HG03025 (cell line): Measurements from ENCODE around the gene AP2A1.

Source experiments
- ATAC-seq: cut with Tn5 transposase; IDR thresholded peaks from one replicate; pipeline ENCODE4 v1.9.1; 2021; ENCODE audit warnings: mild to moderate bottlenecking, moderate library complexity; ENCODE audit not compliant: unreplicated experiment, low FRiP score

Gene AP2A1

DNA sequence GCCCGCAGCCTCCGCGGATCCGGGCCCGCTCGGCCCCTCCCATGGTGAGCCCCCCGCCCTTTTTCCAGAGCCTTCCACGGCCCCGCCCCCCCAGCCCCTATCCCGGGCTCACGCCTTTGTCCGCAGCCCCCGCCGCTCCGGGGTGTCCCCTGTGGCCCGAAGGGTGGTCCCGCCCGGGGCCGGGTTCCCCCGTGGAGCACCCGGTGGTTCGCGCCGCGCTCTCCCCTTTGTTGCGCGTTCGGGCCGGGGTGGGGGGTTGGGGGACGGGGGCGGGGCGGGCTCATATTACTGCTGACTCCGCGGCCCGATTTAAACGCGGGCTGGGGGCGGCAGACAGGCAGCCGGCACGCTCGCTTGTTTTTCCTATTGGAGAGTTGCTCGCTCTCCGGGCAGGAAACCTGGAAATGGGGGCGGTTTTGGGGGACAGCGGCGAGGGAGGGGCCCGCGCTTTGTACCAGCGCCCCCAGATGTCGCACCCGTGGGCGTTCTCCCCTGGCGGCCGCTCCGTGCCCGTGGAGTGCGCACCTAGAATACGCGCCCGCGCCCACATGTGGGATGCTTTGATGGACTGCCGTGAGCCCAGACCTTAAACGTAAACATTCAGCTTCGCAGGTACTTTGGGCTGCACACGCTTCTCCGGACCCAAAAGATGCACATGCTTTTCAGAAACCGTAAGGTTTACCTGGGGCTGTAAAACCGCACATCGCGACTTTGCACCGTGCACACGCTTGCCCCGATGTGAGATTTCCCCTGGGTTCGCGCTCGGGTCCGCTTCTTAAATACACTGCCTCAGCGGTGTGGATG is 84.9 kb downstream of the AP2A1 start:
- no peak for ATAC-seq

DNA sequence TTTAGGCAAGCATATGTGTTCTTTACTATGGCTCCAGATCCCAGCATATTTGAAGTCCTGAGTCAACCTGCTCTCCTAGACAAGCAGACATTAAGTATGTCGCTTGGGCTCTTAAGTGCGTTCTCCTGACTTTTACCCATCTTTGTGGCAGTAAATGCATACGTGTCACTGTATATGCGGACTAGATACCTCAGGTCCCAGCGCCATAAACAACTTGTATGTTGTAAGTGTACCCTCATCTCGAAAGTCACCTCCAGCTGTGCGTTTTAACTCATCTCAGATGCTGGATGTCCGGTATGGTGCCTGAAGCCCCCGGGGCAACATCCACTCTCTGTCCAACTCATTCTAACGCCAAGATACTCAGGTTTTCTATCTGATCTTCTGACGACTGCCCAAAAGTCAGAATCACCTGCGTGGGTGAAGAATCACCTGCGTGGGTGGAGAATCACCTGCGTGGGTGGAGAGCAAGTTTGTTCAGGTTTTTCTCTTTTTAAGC is 85.9 kb downstream of the AP2A1 start:
- ATAC-seq = no peak

DNA sequence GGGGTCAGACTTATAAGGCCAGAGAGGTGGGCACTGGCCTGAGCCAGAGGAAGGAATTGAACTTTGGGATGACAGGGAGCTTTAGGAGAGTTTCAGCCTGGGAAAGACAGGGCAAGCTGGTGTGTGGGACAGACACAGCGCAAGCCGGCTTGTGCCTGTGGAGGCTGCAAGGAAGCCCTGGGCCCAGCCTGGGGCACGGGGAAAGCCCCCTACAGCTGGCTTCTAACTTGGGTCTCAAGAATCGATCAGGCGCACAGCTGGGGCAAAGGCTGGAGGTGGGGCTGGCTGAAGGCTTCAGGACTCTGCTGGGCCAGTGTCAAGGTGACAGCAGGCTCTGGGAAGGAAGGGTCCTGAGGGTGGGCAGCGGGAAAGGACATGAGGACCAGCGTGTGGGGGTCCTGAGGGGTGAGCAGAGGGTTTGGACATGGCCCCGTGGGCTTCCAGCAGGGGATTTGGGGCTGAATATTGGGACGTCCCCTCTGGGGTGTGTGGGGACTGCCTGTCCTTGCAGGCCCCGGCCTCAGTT is 87.1 kb downstream of the AP2A1 start:
- no peak for ATAC-seq

DNA sequence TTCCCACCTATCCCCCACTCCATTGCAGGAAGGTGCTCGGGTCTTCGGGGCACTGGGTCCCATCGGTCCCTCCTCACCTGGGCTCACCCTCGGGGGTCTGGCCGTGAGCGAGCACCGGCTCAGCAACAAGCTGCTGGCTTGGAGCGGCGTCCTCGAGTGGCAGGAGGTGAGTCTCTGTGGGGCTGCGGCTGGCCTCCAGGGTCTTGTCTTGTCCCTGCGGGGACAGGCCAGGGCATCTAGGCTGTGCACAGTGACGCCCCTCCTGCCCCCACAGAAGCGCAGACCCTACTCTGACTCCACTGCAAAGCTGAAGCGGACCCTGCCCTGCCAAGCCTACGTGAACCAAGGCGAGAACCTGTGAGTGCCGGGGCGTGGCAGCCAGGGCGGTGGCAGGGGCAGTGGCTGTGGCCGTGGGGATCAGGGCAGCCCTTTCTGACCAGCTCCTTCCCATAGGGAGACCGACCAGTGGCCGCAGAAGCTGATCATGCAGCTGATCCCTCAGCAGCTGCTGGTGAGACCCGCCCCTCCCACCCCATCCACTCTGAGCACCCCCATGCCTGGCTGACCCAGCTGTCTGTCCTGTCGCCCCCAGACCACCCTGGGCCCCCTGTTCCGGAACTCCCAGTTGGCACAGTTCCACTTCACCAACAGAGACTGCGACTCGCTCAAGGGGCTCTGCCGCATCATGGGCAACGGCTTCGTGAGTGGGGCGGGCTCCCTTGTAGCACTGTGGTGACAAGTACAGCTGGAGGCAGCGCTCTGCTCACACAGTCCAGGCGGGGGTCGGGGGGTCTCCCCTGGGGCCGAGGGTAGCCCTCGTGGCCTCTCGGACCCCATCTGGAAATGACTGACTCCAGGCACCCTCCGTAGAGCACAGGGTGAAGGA is 87.8 kb downstream of the AP2A1 start:
- ATAC-seq = no peak

DNA sequence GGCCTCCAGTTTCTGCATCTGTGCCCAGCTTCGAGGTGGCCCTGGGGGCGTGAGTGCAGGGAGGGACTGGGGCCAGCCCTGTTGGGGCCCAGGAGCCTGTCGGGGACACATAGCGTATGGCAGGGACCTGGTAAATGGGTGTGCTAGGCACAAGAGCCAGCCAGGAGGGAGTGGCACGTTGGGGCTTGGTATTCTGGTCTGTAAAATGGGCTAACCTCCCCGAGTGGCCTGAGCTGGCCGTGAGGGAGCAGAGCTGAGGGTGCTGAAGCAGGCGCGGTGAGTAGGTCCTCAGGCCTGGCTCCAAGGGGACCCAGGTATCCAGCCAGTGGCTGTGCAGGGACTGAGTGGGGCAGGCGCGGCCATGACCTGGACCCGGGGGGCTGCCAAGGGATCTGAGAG is 88.5 kb downstream of the AP2A1 start:
- no peak for ATAC-seq

DNA sequence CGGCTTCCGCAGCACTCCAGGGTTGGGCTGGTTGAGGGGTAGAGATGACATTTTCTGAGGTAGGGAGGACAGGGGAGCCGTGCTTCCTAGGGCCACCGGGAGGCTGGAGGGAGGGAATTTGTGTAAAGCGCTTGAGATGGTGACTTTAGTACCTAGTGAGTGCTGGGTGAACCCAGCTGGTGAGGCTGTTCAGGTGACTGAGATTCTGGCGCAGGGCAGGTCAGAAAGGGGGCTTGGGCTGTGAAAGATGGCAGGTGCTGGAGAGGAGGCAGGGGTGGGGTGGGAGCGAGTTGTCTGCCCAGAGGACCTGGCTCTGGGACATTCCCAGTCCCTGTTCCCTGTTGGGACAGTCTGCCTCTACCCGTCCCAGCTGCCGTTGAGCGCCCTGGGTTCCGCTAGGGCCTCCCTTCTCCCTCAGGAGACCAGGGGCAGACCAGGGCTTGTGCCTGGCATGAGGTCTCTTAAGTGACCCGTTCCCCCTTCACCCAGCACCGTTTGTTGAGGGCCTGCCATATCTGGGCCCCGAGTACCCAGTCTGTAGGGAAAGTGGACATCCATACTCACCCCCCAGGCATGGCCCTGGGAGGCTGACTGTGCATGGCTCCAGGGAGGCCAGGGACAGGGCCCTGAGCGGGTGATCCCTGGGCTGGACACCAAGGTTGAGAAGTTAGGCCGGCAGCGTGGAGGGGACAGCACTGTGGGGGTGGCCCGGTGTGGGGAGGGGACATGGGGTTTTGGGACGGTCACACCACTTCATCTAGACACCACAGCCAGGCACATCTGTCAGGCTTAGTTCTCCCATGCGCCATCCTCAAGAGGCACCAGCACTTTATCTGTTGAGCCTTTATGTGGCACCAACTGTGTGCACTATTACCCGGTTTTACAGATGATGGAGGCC is 89.1 kb downstream of the AP2A1 start:
- ATAC-seq = no peak

DNA sequence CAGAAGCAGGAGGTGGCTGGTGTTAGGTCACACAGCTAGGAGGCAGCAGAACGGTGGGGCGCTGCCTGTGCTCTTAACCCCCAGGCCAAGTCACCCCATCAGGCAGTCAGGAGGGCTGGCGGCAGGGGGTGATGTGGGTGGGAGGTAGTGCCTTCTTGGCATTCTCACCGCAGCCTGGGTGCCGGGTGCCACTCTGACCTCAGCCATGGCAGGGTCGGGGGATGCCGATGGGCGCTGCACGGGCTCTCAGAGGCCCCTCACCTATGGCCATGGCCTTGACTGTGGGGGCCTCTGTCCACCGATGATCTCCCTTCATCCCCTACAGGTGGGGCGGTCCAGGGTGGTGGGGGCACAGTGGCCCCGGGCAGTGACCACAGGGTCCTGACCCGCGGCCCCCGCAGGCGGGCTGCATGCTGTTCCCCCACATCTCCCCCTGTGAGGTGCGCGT is 89.8 kb downstream of the AP2A1 start:
- ATAC-seq = no peak
